ENCODE results near the gene RCAN3. TPM values are rescaled to one million over a fixed set of nuclear protein-coding genes. Genes with fewer than 3 reads are reported as not detected.
"Not testable (repeated sequence)": the region's sequence is repeated elsewhere in the genome, so short reads cannot be mapped to it uniquely, and the experiment has no call there.

The RCAN3 gene
- total RNA-seq: 100 to 1,000 TPM; 103 to 151 TPM

- Mint-ChIP-seq H3K4me3 (peak within 1 kb of the TSS; percentile 93), H3K9me3 (peaks cover 0 to 3% of the 10 kb centered on the region in 2 donors), H3K36me3 (ENCODE audit: insufficient read depth in 2 of 2) (peaks cover 6 to 27% of the 10 kb centered on the region in 2 donors), H3K27me3 (ENCODE audit: low read depth) (no peaks in the 10 kb centered on the region), H3K27ac (peak within 1 kb of the TSS; percentile 91), H3K4me1 (ENCODE audit: low read depth) (peaks cover 55% of the 10 kb centered on the region)
- ATAC-seq (replicated peaks in 1 of 2): peak; percentile 86 to 87
- peak; percentile 93 for DNase-seq
These were observed at the start of gene RCAN3 for GRCh38 chr1:24502709-24503058. Gene RCAN3, plus strand, starts transcription at chr1:24502836. Its CDS starts 11,537 bp downstream, at chr1:24514373.

DNA sequence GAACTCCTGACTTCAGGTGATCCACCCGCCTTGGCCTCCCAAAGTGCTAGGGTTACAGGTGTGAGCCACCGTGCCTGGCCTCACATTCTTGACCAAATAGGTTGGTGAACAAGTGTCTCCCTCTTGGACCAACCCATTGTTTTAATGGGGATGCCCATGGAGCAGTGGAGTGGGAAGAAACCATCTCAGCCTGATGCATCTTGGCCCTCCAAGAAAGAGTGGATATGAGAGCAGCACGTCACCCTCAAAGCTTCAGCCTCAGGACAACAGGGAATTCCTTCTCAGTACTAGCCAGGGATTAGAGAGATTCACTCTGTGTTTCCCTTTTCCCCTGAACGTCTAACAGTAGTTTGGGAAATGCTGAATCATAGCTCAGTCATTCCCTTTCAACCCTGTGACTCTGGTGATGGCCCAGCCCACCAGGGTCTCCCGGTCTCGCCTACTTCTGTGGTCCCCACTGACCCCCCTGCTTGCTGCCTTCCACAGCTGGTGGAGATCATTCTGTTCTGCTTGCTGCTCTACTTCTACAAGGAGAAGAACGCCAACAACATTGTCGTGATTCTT lies 49.6 kb upstream of the RCAN3 start:
- peaks cover 2 to 28% of the 10 kb centered on the region in 2 donors for H3K36me3 Mint-ChIP-seq (ENCODE audit: insufficient read depth in 2 of 2)
- no peaks in the 10 kb centered on the region for H3K9me3 Mint-ChIP-seq
- H3K4me1 Mint-ChIP-seq (ENCODE audit: low read depth): peaks cover 12% of the 10 kb centered on the region
- no peak overlapping the region for H3K4me3 Mint-ChIP-seq
- DNase-seq (no peak), ATAC-seq (replicated peaks in 1 of 2) (no peak)
- no peak overlapping the region for H3K27ac Mint-ChIP-seq
- H3K27me3 Mint-ChIP-seq (ENCODE audit: low read depth): no peaks in the 10 kb centered on the region

GRCh38 chr1:24454673-24455072 lies 48.0 kb upstream of the RCAN3 start:
- H3K27ac Mint-ChIP-seq: peak overlapping the region; percentile 43
- H3K27me3 Mint-ChIP-seq (ENCODE audit: low read depth): no peaks in the 10 kb centered on the region
- H3K36me3 Mint-ChIP-seq (ENCODE audit: insufficient read depth in 2 of 2): peaks cover 8 to 33% of the 10 kb centered on the region in 2 donors
- DNase-seq (peak in 1 of 2 donors; percentile 4), ATAC-seq (replicated peaks in 1 of 2) (peak in 1 of 2 donors; percentile 72)
- H3K9me3 Mint-ChIP-seq: no peaks in the 10 kb centered on the region
- peaks cover 11% of the 10 kb centered on the region for H3K4me1 Mint-ChIP-seq (ENCODE audit: low read depth)
- H3K4me3 Mint-ChIP-seq: no peak overlapping the region

- Mint-ChIP-seq H3K9me3 (peaks cover 0 to 2% of the 10 kb centered on the region in 2 donors), H3K27me3 (ENCODE audit: low read depth) (no peaks in the 10 kb centered on the region), H3K4me3 (no peak overlapping the region), H3K27ac (no peak overlapping the region), H3K36me3 (ENCODE audit: insufficient read depth in 2 of 2) (peaks cover 12 to 38% of the 10 kb centered on the region in 2 donors), H3K4me1 (ENCODE audit: low read depth) (peaks cover 17% of the 10 kb centered on the region)
- no peak for ATAC-seq (replicated peaks in 1 of 2)
- DNase-seq: no peak
These were observed 47.4 kb upstream of the RCAN3 start for GRCh38 chr1:24455272-24455671.

DNA sequence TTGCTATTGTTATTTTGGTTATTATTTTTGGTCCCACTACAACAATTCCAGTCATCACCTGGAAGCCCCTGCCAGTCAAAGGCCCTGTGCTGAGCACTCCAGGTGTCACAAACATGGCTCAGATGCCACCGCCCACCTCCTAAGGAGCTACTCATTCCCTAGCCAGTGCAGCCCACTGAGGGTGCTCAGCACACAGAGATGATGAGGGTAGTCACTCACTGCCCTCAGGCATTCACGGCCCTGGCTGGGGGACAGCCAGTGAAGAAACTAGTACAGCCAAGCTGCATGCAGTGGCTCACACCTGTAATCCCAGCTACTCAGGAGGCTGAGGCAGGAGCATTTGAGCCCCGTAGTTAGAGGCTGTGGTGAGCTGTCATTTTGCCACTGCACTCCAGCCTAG lies 44.8 kb upstream of the RCAN3 start:
- Mint-ChIP-seq H3K4me3 (no peak overlapping the region), H3K27ac (no peak overlapping the region), H3K27me3 (ENCODE audit: low read depth) (no peaks in the 10 kb centered on the region), H3K9me3 (peaks cover 4 to 6% of the 10 kb centered on the region in 2 donors), H3K4me1 (ENCODE audit: low read depth) (peaks cover 24% of the 10 kb centered on the region), H3K36me3 (ENCODE audit: insufficient read depth in 2 of 2) (peaks cover 26 to 50% of the 10 kb centered on the region in 2 donors)
- DNase-seq (no peak), ATAC-seq (replicated peaks in 1 of 2) (no peak)

DNA sequence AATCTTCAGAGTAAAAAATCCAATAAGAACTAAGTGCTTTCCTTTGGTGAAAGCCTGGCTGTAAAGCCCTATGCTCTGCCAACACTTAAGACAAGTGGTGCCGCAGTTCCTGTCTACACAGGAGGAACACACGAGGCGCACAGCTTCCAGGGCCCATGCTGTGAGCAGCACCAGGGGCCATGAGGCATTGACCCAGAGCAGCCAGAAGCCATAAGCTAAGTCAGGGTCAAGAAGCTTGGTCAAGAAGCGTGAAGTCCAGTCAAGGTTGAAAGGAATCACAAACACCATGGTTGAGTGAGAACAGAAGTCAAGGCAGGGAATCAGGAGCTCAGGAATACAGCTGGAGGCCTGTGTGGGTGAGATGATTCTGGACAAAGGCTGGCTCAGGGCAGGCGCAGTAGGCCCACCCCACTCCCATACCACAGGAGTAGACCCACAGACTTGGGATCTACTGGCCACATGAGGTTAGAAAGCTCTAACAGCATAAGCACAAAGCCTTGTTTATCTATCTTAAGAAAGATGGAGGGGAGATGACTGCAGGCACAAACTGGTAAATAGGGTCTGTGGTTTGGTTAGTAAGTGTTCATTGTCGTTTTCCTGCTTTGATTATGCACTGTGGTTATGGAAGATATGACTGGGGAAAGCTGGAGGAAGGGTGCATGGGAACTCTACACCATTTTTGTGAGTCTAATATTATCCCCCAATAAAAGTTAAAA lies 42.9 kb upstream of the RCAN3 start:
- Mint-ChIP-seq H3K4me3 (no peak overlapping the region), H3K27ac (peak overlapping the region; percentile 47), H3K27me3 (ENCODE audit: low read depth) (no peaks in the 10 kb centered on the region), H3K9me3 (peaks cover 4 to 6% of the 10 kb centered on the region in 2 donors), H3K36me3 (ENCODE audit: insufficient read depth in 2 of 2) (peaks cover 26 to 57% of the 10 kb centered on the region in 2 donors), H3K4me1 (ENCODE audit: low read depth) (peaks cover 27% of the 10 kb centered on the region)
- DNase-seq (no peak), ATAC-seq (replicated peaks in 1 of 2) (peak; percentile 22 to 42)

DNA sequence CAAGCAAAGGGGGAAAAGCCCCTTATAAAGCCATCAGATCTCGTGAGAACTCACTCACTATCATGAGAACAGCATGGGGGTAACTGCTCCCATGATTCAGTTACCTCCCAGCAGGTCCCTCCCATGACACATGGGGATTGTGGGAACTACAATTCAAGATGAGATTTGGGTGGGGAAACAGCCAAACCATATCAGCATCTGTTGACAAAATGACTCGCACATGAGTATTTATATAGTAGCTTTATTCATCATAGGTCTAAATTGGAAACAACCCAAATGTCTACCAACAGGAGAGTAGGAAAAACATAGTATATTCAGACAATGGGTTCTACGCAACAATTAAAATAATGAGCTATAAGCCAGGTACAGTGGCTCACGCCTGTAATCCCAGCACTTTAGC lies 40.5 kb upstream of the RCAN3 start:
- H3K27me3 Mint-ChIP-seq (ENCODE audit: low read depth); H3K9me3 Mint-ChIP-seq; H3K4me3 Mint-ChIP-seq; DNase-seq; H3K27ac Mint-ChIP-seq; ATAC-seq (replicated peaks in 1 of 2): not testable (repeated sequence)
- peaks cover 35% of the 10 kb centered on the region for H3K4me1 Mint-ChIP-seq (ENCODE audit: low read depth)
- H3K36me3 Mint-ChIP-seq (ENCODE audit: insufficient read depth in 2 of 2): peaks cover 28 to 59% of the 10 kb centered on the region in 2 donors

- Mint-ChIP-seq H3K27me3 (ENCODE audit: low read depth) (no peaks in the 10 kb centered on the region), H3K36me3 (ENCODE audit: insufficient read depth in 2 of 2) (peaks cover 22 to 53% of the 10 kb centered on the region in 2 donors), H3K27ac (peak overlapping the region; percentile 65), H3K4me1 (ENCODE audit: low read depth) (peaks cover 38% of the 10 kb centered on the region), H3K4me3 (peak overlapping the region in 1 of 2 donors; percentile 13), H3K9me3 (peaks cover 4 to 6% of the 10 kb centered on the region in 2 donors)
- ATAC-seq (replicated peaks in 1 of 2) (no peak), DNase-seq (no peak)
These were observed 38.6 kb upstream of the RCAN3 start for GRCh38 chr1:24463776-24464735.

GRCh38 chr1:24465099-24465498 lies 37.5 kb upstream of the RCAN3 start:
- H3K36me3 Mint-ChIP-seq (ENCODE audit: insufficient read depth in 2 of 2): peaks cover 19 to 43% of the 10 kb centered on the region in 2 donors

GRCh38 chr1:24465638-24466037 lies 37.0 kb upstream of the RCAN3 start:
- no peak overlapping the region for H3K27ac Mint-ChIP-seq
- ATAC-seq (replicated peaks in 1 of 2) (no peak), DNase-seq (no peak)
- peaks cover 4 to 5% of the 10 kb centered on the region in 2 donors for H3K9me3 Mint-ChIP-seq
- H3K27me3 Mint-ChIP-seq (ENCODE audit: low read depth): no peaks in the 10 kb centered on the region
- H3K36me3 Mint-ChIP-seq (ENCODE audit: insufficient read depth in 2 of 2): peaks cover 14 to 40% of the 10 kb centered on the region in 2 donors
- H3K4me3 Mint-ChIP-seq: no peak overlapping the region
- H3K4me1 Mint-ChIP-seq (ENCODE audit: low read depth): peaks cover 26% of the 10 kb centered on the region

More at GRCh38 chr1:24465099-24465498, 37.5 kb upstream of the RCAN3 start:
- H3K4me3 Mint-ChIP-seq: no peak overlapping the region
- no peak overlapping the region for H3K27ac Mint-ChIP-seq
- peaks cover 31% of the 10 kb centered on the region for H3K4me1 Mint-ChIP-seq (ENCODE audit: low read depth)
- H3K27me3 Mint-ChIP-seq (ENCODE audit: low read depth): no peaks in the 10 kb centered on the region
- ATAC-seq (replicated peaks in 1 of 2) (no peak), DNase-seq (no peak)
- H3K9me3 Mint-ChIP-seq: peaks cover 4 to 5% of the 10 kb centered on the region in 2 donors

GRCh38 chr1:24468685-24469316 lies 33.8 kb upstream of the RCAN3 start:
- H3K9me3 Mint-ChIP-seq: no peaks in the 10 kb centered on the region
- no peak for DNase-seq
- H3K4me1 Mint-ChIP-seq (ENCODE audit: low read depth): peaks cover 19% of the 10 kb centered on the region
- peaks cover 4 to 20% of the 10 kb centered on the region in 2 donors for H3K36me3 Mint-ChIP-seq (ENCODE audit: insufficient read depth in 2 of 2)
- H3K27ac Mint-ChIP-seq: no peak overlapping the region
- H3K4me3 Mint-ChIP-seq: no peak overlapping the region
- ATAC-seq (replicated peaks in 1 of 2): no peak
- H3K27me3 Mint-ChIP-seq (ENCODE audit: low read depth): no peaks in the 10 kb centered on the region

DNA sequence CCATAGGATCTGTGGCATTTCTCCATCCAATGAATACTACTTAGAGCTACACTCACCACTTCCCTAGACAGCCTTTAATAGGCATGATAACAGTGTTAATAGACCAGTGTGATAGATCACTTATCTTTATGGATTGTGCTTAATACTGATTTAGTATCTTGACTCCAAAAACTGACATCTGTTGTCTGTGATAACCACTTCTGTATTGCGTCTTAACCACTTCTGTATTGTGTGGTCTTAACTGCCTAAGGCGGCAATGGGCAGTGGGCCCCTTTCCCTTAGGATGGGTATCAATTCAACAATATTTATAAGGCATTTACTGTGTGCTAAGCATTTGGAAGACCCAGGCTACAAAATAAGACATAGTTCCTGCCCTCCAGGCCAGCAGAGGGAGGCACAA lies 32.0 kb upstream of the RCAN3 start:
- Mint-ChIP-seq H3K27me3 (ENCODE audit: low read depth) (no peaks in the 10 kb centered on the region), H3K9me3 (no peaks in the 10 kb centered on the region), H3K27ac (peak overlapping the region; percentile 22), H3K36me3 (ENCODE audit: insufficient read depth in 2 of 2) (peaks cover 4 to 15% of the 10 kb centered on the region in 2 donors), H3K4me1 (ENCODE audit: low read depth) (peaks cover 15% of the 10 kb centered on the region), H3K4me3 (no peak overlapping the region)
- DNase-seq (no peak), ATAC-seq (replicated peaks in 1 of 2) (no peak)
